Activated naive CD4-positive, alpha-beta T cell treated with anti-CD3 and anti-CD28 coated beads for 36 hours (primary cell): ENCODE measurements around the gene PRG2. TPM values are rescaled to one million over a fixed set of nuclear protein-coding genes. Genes with fewer than 3 reads are reported as not detected.

Source experiments
- CTCF ChIA-PET: fragments of 350-600 bp; sonication (Branson Sonifier 250); formaldehyde crosslinking; loops from one replicate; lab custom pipeline; 2021; ENCODE audit warnings: antibody characterized with exemption; lab: Charles Lee
- DNase-seq: peaks from one replicate; pipeline ENCODE4 v3.0.0-alpha.2; 2020
- H3K27ac Mint-ChIP-seq: one replicate; pipeline ENCODE4 v1.8.0; 2021; ENCODE audit warnings: mild to moderate bottlenecking, mixed read lengths
- H3K27me3 Mint-ChIP-seq: one replicate; pipeline ENCODE4 v1.8.0; 2021; ENCODE audit warnings: low read depth, mixed read lengths
- H3K36me3 Mint-ChIP-seq: one replicate; pipeline ENCODE4 v1.8.0; 2021; ENCODE audit warnings: low read depth, mixed read lengths
- H3K4me1 Mint-ChIP-seq: one replicate; pipeline ENCODE4 v1.8.0; 2021; ENCODE audit warnings: low read depth, mixed read lengths
- H3K4me3 Mint-ChIP-seq: one replicate; pipeline ENCODE4 v1.8.0; 2021; ENCODE audit warnings: mild to moderate bottlenecking, moderate library complexity, mixed read lengths
- H3K9me3 Mint-ChIP-seq: one replicate; pipeline ENCODE4 v1.8.0; 2021; ENCODE audit warnings: mixed read lengths
- intact Hi-C: fragments of 100-400 bp; cut with micrococcal nuclease; formaldehyde crosslinking; loops from one replicate; pipeline ENCODE4 v1.15.1; 2023
- total RNA-seq, 2 experiments: library from RNA; stranded (reverse); gene quantifications; one replicate each; pipeline ENCODE4 v1.2.3, GENCODE V29; 2021

Gene PRG2
- total RNA-seq, 2 experiments from 2014 or later, result 1.0 TPM

- Mint-ChIP-seq H3K4me3 (no peak overlapping the region), H3K9me3 (no peaks in the 10 kb centered on the region), H3K4me1 (peaks cover 81% of the 10 kb centered on the region), H3K36me3 (peaks cover 86% of the 10 kb centered on the region), H3K27me3 (no peaks in the 10 kb centered on the region), H3K27ac (no peak overlapping the region)
- DNase-seq, result no peak
- CTCF ChIA-PET, result interaction anchor here (1.7 to 2.4 kb wide), 2 partner anchors 10 to 41 kb away, joined by 8 to 11 read pairs; no protein-coding TSS in a partner anchor
- intact Hi-C loops, result no loop called here
Measured at GRCh38 chr11:57417056-57417455, 26.6 kb upstream of the PRG2 start.

- CTCF ChIA-PET, result interaction anchor here (1.5 kb wide), 1 partner anchor 8 kb away, joined by 4 read pairs; no protein-coding TSS in a partner anchor
- intact Hi-C loops, result no loop called here
- no peak for DNase-seq
- Mint-ChIP-seq H3K4me3 (no peak overlapping the region), H3K27me3 (no peaks in the 10 kb centered on the region), H3K4me1 (peaks cover 77% of the 10 kb centered on the region), H3K27ac (no peak overlapping the region), H3K36me3 (peaks cover 83% of the 10 kb centered on the region), H3K9me3 (no peaks in the 10 kb centered on the region)
Measured at GRCh38 chr11:57416436-57416835, 26.0 kb upstream of the PRG2 start.

- Mint-ChIP-seq H3K36me3 (peaks cover 79% of the 10 kb centered on the region), H3K4me1 (peaks cover 71% of the 10 kb centered on the region), H3K9me3 (no peaks in the 10 kb centered on the region), H3K27ac (peak overlapping the region; percentile 34), H3K4me3 (no peak overlapping the region), H3K27me3 (no peaks in the 10 kb centered on the region)
- CTCF ChIA-PET, result no interaction called here
- DNase-seq, result no peak
- intact Hi-C loops, result no loop called here
Measured at GRCh38 chr11:57414612-57415212, 24.3 kb upstream of the PRG2 start.

GRCh38 chr11:57413681-57414080, 23.2 kb upstream of the PRG2 start:
- Mint-ChIP-seq H3K27me3 (no peaks in the 10 kb centered on the region), H3K4me1 (peaks cover 71% of the 10 kb centered on the region), H3K36me3 (peaks cover 80% of the 10 kb centered on the region), H3K4me3 (no peak overlapping the region), H3K9me3 (no peaks in the 10 kb centered on the region), H3K27ac (peak overlapping the region; percentile 50)
- no peak for DNase-seq
- intact Hi-C loops, result no loop called here
- CTCF ChIA-PET, result no interaction called here

GRCh38 chr11:57410287-57410686, 19.8 kb upstream of the PRG2 start:
- Mint-ChIP-seq H3K27ac (peak overlapping the region; percentile 11), H3K4me1 (peaks cover 76% of the 10 kb centered on the region), H3K9me3 (no peaks in the 10 kb centered on the region), H3K27me3 (no peaks in the 10 kb centered on the region), H3K4me3 (no peak overlapping the region), H3K36me3 (peaks cover 81% of the 10 kb centered on the region)
- no peak for DNase-seq
- intact Hi-C loops, result no loop called here
- CTCF ChIA-PET, result no interaction called here

- Mint-ChIP-seq H3K4me1 (peaks cover 75% of the 10 kb centered on the region), H3K27ac (peak overlapping the region; percentile 44), H3K36me3 (peaks cover 80% of the 10 kb centered on the region), H3K9me3 (no peaks in the 10 kb centered on the region), H3K4me3 (no peak overlapping the region), H3K27me3 (no peaks in the 10 kb centered on the region)
- DNase-seq, result no peak
- CTCF ChIA-PET, result no interaction called here
- intact Hi-C loops, result loop anchor here (5.0 kb wide), 1 partner anchor 72 kb away; the partner anchor contains the start of genes P2RX3 and SSRP1
Measured at GRCh38 chr11:57409321-57410100, 19.1 kb upstream of the PRG2 start.

- peaks cover 74% of the 10 kb centered on the region for H3K4me1 Mint-ChIP-seq
- peaks cover 77% of the 10 kb centered on the region for H3K36me3 Mint-ChIP-seq
- CTCF ChIA-PET, result interaction anchor here (1.1 kb wide), 1 partner anchor 59 kb away, joined by 3 read pairs; no protein-coding TSS in a partner anchor
- no peaks in the 10 kb centered on the region for H3K27me3 Mint-ChIP-seq
- peak overlapping the region; percentile 78 for H3K27ac Mint-ChIP-seq
- H3K4me3 Mint-ChIP-seq, result no peak overlapping the region
- no peak for DNase-seq
- intact Hi-C loops, result loop anchor here (5.0 kb wide), 1 partner anchor 71 kb away; the partner anchor contains the start of genes P2RX3 and SSRP1
- H3K9me3 Mint-ChIP-seq, result no peaks in the 10 kb centered on the region
Measured at GRCh38 chr11:57408771-57409170, 18.3 kb upstream of the PRG2 start.

- DNase-seq, result no peak
- Mint-ChIP-seq H3K27me3 (no peaks in the 10 kb centered on the region), H3K4me3 (no peak overlapping the region), H3K36me3 (peaks cover 72% of the 10 kb centered on the region), H3K27ac (peak overlapping the region; percentile 78), H3K4me1 (peaks cover 68% of the 10 kb centered on the region), H3K9me3 (no peaks in the 10 kb centered on the region)
- CTCF ChIA-PET, result interaction anchor here (1.1 kb wide), 1 partner anchor 58 kb away, joined by 3 read pairs; no protein-coding TSS in a partner anchor
- intact Hi-C loops, result loop anchor here (5.0 kb wide), 1 partner anchor 71 kb away; the partner anchor contains the start of genes P2RX3 and SSRP1
Measured at GRCh38 chr11:57407941-57408475, 17.6 kb upstream of the PRG2 start.

- Mint-ChIP-seq H3K27ac (peak overlapping the region; percentile 78), H3K4me3 (no peak overlapping the region), H3K4me1 (peaks cover 62% of the 10 kb centered on the region), H3K36me3 (peaks cover 73% of the 10 kb centered on the region), H3K27me3 (no peaks in the 10 kb centered on the region), H3K9me3 (no peaks in the 10 kb centered on the region)
- intact Hi-C loops, result loop anchor here (5.0 kb wide), 1 partner anchor 70 kb away; the partner anchor contains the start of genes P2RX3 and SSRP1
- no peak for DNase-seq
- CTCF ChIA-PET, result interaction anchor here (0.9 to 2.9 kb wide), 6 partner anchors 11 to 61 kb away, joined by 3 to 10 read pairs (median 3); partner anchors contain the start of gene SLC43A3
Measured at GRCh38 chr11:57407010-57407920, 16.8 kb upstream of the PRG2 start.

- H3K9me3 Mint-ChIP-seq, result no peaks in the 10 kb centered on the region
- intact Hi-C loops, result loop anchor here (1.0 to 5.0 kb wide), 2 partner anchors 19 to 69 kb away; partner anchors contain the start of genes P2RX3 and SSRP1
- H3K4me1 Mint-ChIP-seq, result peaks cover 60% of the 10 kb centered on the region
- peak; percentile 75 for DNase-seq
- peak overlapping the region; percentile 78 for H3K27ac Mint-ChIP-seq
- H3K36me3 Mint-ChIP-seq, result peaks cover 68% of the 10 kb centered on the region
- H3K27me3 Mint-ChIP-seq, result no peaks in the 10 kb centered on the region
- H3K4me3 Mint-ChIP-seq, result no peak overlapping the region
- CTCF ChIA-PET, result interaction anchor here (0.9 to 2.9 kb wide), 5 partner anchors 11 to 60 kb away, joined by 3 to 10 read pairs (median 3); partner anchors contain the start of gene SLC43A3
Measured at GRCh38 chr11:57406337-57406904, 16.0 kb upstream of the PRG2 start.

- Mint-ChIP-seq H3K27me3 (no peaks in the 10 kb centered on the region), H3K36me3 (peaks cover 63% of the 10 kb centered on the region), H3K4me3 (no peak overlapping the region), H3K27ac (peak overlapping the region; percentile 78), H3K9me3 (no peaks in the 10 kb centered on the region), H3K4me1 (peaks cover 55% of the 10 kb centered on the region)
- CTCF ChIA-PET, result interaction anchor here (1.0 to 2.9 kb wide), 2 partner anchors 52 to 59 kb away, joined by 3 to 10 read pairs; no protein-coding TSS in a partner anchor
- intact Hi-C loops, result loop anchor here (5.0 kb wide), 1 partner anchor 68 kb away; the partner anchor contains the start of genes P2RX3 and SSRP1
- no peak for DNase-seq
Measured at GRCh38 chr11:57405271-57405860, 14.9 kb upstream of the PRG2 start.
